Measurements from ENCODE around the gene RAX2. TPM values are rescaled to one million over a fixed set of nuclear protein-coding genes. Genes with fewer than 3 reads are reported as not detected.

Gene RAX2
- polyA plus RNA-seq, 1 of the 3 experiments (the other 2 are of a cell fraction): not detected

DNA sequence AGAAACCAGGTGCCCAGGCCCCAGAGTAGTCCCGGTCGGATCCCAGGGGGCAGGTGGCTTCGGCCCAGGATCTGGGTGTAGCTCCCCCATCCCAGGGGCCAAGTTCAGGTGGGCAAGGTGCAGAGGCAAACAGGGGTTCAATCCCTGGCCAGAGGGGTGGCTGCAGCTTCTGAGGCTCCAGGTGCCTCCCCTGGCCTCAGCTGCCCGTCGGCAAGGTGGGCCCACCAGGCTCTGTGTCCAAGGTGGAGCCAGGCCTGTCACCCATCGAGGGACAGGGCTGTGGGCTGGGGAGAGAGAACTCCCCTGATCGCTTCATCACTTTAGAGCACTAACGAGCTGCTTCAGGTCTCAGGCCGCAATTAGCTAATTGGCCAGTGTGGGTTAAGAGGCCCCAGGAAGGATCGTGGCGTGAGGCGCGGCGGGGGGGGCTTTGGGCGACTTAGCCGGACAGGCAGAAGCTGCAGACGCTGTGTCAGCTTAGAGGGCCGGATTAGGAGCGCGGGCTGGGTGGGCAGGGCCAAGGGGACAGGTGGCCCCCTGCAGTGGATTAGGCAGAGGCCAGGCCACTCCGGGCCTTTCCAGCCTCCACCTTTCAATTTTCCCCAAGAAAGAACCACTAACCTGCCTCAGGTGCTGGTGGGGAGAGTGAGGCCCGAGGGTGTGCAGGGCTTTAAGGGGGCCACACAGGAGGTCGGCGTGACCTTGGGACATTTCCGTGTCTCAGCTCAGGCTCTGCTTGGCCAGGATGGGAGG is 2.8 kb upstream of the RAX2 start:
- no peak overlapping the region for H3K4me3 ChIP-seq (ENCODE audit: low read depth in 2 of 2, low read length in 1 of 2)
- H3K27ac ChIP-seq (ENCODE audit: low read depth in 2 of 2, low read length in 1 of 2): no peak overlapping the region
- H3K9me2 ChIP-seq: no peaks in the 10 kb centered on the region
- H4K20me1 ChIP-seq (ENCODE audit: insufficient read depth): no peaks in the 10 kb centered on the region
- H3K36me3 ChIP-seq (replicated peaks in 1 of 2; ENCODE audit: control insufficient read depth in 1 of 2, insufficient read depth in 2 of 2, low read length in 1 of 2): no peaks in the 10 kb centered on the region
- TF ChIP-seq RCOR1 (IDR thresholded peaks at IDR 0.05; ENCODE audit: low read length): no peak
- TF ChIP-seq, protein P1, sequence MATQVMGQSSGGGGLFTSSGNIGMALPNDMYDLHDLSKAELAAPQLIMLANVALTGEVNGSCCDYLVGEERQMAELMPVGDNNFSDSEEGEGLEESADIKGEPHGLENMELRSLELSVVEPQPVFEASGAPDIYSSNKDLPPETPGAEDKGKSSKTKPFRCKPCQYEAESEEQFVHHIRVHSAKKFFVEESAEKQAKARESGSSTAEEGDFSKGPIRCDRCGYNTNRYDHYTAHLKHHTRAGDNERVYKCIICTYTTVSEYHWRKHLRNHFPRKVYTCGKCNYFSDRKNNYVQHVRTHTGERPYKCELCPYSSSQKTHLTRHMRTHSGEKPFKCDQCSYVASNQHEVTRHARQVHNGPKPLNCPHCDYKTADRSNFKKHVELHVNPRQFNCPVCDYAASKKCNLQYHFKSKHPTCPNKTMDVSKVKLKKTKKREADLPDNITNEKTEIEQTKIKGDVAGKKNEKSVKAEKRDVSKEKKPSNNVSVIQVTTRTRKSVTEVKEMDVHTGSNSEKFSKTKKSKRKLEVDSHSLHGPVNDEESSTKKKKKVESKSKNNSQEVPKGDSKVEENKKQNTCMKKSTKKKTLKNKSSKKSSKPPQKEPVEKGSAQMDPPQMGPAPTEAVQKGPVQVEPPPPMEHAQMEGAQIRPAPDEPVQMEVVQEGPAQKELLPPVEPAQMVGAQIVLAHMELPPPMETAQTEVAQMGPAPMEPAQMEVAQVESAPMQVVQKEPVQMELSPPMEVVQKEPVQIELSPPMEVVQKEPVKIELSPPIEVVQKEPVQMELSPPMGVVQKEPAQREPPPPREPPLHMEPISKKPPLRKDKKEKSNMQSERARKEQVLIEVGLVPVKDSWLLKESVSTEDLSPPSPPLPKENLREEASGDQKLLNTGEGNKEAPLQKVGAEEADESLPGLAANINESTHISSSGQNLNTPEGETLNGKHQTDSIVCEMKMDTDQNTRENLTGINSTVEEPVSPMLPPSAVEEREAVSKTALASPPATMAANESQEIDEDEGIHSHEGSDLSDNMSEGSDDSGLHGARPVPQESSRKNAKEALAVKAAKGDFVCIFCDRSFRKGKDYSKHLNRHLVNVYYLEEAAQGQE (IDR thresholded peaks at IDR 0.05; ENCODE audit: low read depth, low read length): no peak
- TF ChIP-seq TEAD4 (IDR thresholded peaks at IDR 0.05; ENCODE audit: borderline replicate concordance, insufficient read depth): no peak
- no peak for TF ChIP-seq YY1 (IDR thresholded peaks at IDR 0.05; ENCODE audit: low read depth)
- TF ChIP-seq, protein P2, sequence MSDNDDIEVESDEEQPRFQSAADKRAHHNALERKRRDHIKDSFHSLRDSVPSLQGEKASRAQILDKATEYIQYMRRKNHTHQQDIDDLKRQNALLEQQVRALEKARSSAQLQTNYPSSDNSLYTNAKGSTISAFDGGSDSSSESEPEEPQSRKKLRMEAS (IDR thresholded peaks at IDR 0.05; ENCODE audit: low read depth): no peak
- no peak for TF ChIP-seq ELF1 (IDR thresholded peaks at IDR 0.05)
- TF ChIP-seq JUND (IDR thresholded peaks at IDR 0.05): no peak
- no peak for TF ChIP-seq FOSL2 (IDR thresholded peaks at IDR 0.05; ENCODE audit: borderline replicate concordance, low read depth)
- TF ChIP-seq RFX5 (IDR thresholded peaks at IDR 0.05; ENCODE audit: low read length): no peak
- WGBS (ENCODE audit: low lambda C conversion rate): 76% methylated on average over 14 of the region's 25 CpGs
- no peaks in the 10 kb centered on the region for H3F3A ChIP-seq (replicated peaks; ENCODE audit: insufficient read depth)
- DNase-seq: no peak
- no peak overlapping the region for H3K9ac ChIP-seq
- H3K4me1 ChIP-seq (ENCODE audit: control insufficient read depth in 1 of 2, insufficient read depth in 2 of 2, low read depth in 1 of 2, low read length in 1 of 2): no peaks in the 10 kb centered on the region
- H3K27me3 ChIP-seq (ENCODE audit: insufficient read depth): peaks cover 22% of the 10 kb centered on the region
- POLR2A ChIA-PET: no interaction called here
- H3K9me3 ChIP-seq: no peaks in the 10 kb centered on the region
- no peaks in the 10 kb centered on the region for H3K79me2 ChIP-seq (ENCODE audit: insufficient read depth)
- CTCF ChIA-PET: interaction anchor here (0.8 kb wide), 1 partner anchor 53 kb away, joined by 3 read pairs; no protein-coding TSS in a partner anchor
- H2AFZ ChIP-seq (ENCODE audit: low read depth): no peak overlapping the region
- H3K4me2 ChIP-seq: no peak overlapping the region

DNA sequence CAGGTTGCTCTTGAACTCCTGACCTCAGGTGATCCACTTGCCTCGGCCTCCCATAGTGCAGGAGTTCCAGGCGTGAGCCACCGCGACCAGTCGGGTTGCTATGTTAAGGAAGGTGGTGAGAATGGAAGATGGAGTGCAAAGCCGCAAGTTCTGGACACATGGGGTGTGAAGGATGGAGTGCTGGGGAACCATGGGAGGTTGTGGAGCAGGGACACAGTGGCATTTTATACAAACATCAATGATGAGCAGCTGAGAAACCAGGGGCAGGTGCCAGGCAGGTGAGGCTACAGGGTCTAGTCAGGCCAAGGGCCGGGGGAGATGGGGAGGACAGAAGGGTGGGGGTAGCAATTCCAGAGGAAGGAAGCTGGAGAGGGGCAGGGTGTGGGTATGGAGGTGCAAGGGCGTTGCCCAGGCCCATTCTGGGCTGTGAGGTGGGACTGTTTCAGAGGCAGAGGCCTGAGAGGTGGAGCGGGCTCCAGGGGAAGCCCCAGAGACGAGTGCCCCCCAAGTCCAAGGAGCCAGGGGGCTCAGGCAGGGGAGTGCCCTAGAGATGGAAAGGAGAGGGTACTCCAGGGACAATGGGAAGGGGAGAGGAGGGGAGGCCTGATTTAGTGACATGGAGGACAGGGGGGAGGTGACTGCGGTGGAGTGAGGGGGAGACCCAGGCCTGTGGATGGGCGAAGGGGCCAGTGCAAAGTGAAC is 1.9 kb upstream of the RAX2 start:
- TF ChIP-seq GABPA (IDR thresholded peaks at IDR 0.05; ENCODE audit: low read depth): no peak
- no peak for TF ChIP-seq FOSL2 (IDR thresholded peaks at IDR 0.05; ENCODE audit: borderline replicate concordance, low read depth)
- TF ChIP-seq, protein P1 (IDR thresholded peaks at IDR 0.05; ENCODE audit: low read depth, low read length): no peak
- TF ChIP-seq, protein P3, sequence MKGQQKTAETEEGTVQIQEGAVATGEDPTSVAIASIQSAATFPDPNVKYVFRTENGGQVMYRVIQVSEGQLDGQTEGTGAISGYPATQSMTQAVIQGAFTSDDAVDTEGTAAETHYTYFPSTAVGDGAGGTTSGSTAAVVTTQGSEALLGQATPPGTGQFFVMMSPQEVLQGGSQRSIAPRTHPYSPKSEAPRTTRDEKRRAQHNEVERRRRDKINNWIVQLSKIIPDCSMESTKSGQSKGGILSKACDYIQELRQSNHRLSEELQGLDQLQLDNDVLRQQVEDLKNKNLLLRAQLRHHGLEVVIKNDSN (IDR thresholded peaks at IDR 0.05; ENCODE audit: borderline replicate concordance, low read depth): no peak
- TF ChIP-seq, protein P4, sequence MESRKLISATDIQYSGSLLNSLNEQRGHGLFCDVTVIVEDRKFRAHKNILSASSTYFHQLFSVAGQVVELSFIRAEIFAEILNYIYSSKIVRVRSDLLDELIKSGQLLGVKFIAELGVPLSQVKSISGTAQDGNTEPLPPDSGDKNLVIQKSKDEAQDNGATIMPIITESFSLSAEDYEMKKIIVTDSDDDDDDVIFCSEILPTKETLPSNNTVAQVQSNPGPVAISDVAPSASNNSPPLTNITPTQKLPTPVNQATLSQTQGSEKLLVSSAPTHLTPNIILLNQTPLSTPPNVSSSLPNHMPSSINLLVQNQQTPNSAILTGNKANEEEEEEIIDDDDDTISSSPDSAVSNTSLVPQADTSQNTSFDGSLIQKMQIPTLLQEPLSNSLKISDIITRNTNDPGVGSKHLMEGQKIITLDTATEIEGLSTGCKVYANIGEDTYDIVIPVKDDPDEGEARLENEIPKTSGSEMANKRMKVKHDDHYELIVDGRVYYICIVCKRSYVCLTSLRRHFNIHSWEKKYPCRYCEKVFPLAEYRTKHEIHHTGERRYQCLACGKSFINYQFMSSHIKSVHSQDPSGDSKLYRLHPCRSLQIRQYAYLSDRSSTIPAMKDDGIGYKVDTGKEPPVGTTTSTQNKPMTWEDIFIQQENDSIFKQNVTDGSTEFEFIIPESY (IDR thresholded peaks at IDR 0.05; ENCODE audit: borderline replicate concordance, low read depth): no peak
- no peak overlapping the region for H2AFZ ChIP-seq (ENCODE audit: low read depth)
- H3F3A ChIP-seq (replicated peaks; ENCODE audit: insufficient read depth): no peaks in the 10 kb centered on the region
- H3K27me3 ChIP-seq (ENCODE audit: insufficient read depth): peaks cover 18% of the 10 kb centered on the region
- H4K20me1 ChIP-seq (ENCODE audit: insufficient read depth): no peaks in the 10 kb centered on the region
- no peak overlapping the region for H3K27ac ChIP-seq (ENCODE audit: low read depth in 2 of 2, low read length in 1 of 2)
- ChIA-PET POLR2A (no interaction called here), CTCF (no interaction called here)
- H3K4me1 ChIP-seq (ENCODE audit: control insufficient read depth in 1 of 2, insufficient read depth in 2 of 2, low read depth in 1 of 2, low read length in 1 of 2): no peaks in the 10 kb centered on the region
- H3K9me3 ChIP-seq: no peaks in the 10 kb centered on the region
- 71% methylated on average over 11 of the region's 12 CpGs for WGBS (ENCODE audit: low lambda C conversion rate)
- H3K9ac ChIP-seq: no peak overlapping the region
- no peaks in the 10 kb centered on the region for H3K36me3 ChIP-seq (replicated peaks in 1 of 2; ENCODE audit: control insufficient read depth in 1 of 2, insufficient read depth in 2 of 2, low read length in 1 of 2)
- no peak overlapping the region for H3K4me3 ChIP-seq (ENCODE audit: low read depth in 2 of 2, low read length in 1 of 2)
- H3K79me2 ChIP-seq (ENCODE audit: insufficient read depth): no peaks in the 10 kb centered on the region
- no peaks in the 10 kb centered on the region for H3K9me2 ChIP-seq
- no peak overlapping the region for H3K4me2 ChIP-seq
- no peak for DNase-seq
